SK-N-SH (cell line): ENCODE results near the gene EFHB. TPM values are rescaled to one million over a fixed set of nuclear protein-coding genes. Genes with fewer than 3 reads are reported as not detected.

ENCODE experiments used
- CTCF ChIA-PET: fragments of 300-600, 350-600 bp; formaldehyde crosslinking; extraction: SDS; loops from one replicate; lab custom pipeline; 2021; lab: Yijun Ruan, JAX
- POLR2A ChIA-PET: fragments of 350-600 bp; sonication (Branson Sonifier 250); formaldehyde crosslinking; extraction: SDS; loops from one replicate; lab custom pipeline; 2020; ENCODE audit warnings: antibody characterized with exemption, inconsistent platforms; lab: Yijun Ruan, JAX
- DNase-seq: peaks from one replicate; pipeline ENCODE4 v3.0.0; 2012
- H2AFZ ChIP-seq: fragments of 200-600 bp; sonication (generic); 2 replicates; pipeline ENCODE4 v1.8.1; 2016; ENCODE audit warnings: antibody characterized with exemption, mild to moderate bottlenecking, low read depth
- H3F3A ChIP-seq: fragments of 200-600 bp; sonication (generic); replicated peaks from 2 replicates; pipeline ENCODE3; 2016; ENCODE audit warnings: antibody characterized with exemption, mild to moderate bottlenecking; ENCODE audit not compliant: insufficient read depth
- H3K27ac ChIP-seq, 2 experiments: fragments of 200-500 bp in 1 of 2; fragments of 200-600 bp in 1 of 2; sonication (Bioruptor generic) in 1 of 2; sonication (generic), shearing (Covaris generic) in 1 of 2; 2 replicates each; pipeline versions ENCODE4 v1.5.1 to v1.6.1; 2014 to 2016; ENCODE audit warnings: low read depth in 2 of 2, inconsistent platforms in 1 of 2, low read length in 1 of 2, mild to moderate bottlenecking in 1 of 2, mixed read lengths in 1 of 2
- H3K27me3 ChIP-seq: fragments of 200-600 bp; sonication (generic), shearing (Covaris generic); 2 replicates; pipeline ENCODE4 v1.6.1; 2016; ENCODE audit warnings: mixed run types; ENCODE audit not compliant: insufficient read depth
- H3K36me3 ChIP-seq, 2 experiments: fragments of 200-500 bp in 1 of 2; fragments of 200-600 bp in 1 of 2; sonication (Bioruptor generic) in 1 of 2; sonication (generic) in 1 of 2; replicated peaks in 1 of 2; 2 replicates each; pipeline versions ENCODE3 to v1.5.1; 2014 to 2016; ENCODE audit warnings: low read length in 1 of 2, mild to moderate bottlenecking in 1 of 2; ENCODE audit not compliant: insufficient read depth in 2 of 2, control insufficient read depth in 1 of 2
- H3K4me1 ChIP-seq, 2 experiments: fragments of 200-500 bp in 1 of 2; fragments of 200-600 bp in 1 of 2; sonication (Bioruptor generic) in 1 of 2; sonication (generic), shearing (Covaris generic) in 1 of 2; 2 replicates each; pipeline versions ENCODE4 v1.5.1 to v1.6.1; 2014 to 2016; ENCODE audit warnings: low read depth in 1 of 2, low read length in 1 of 2, mixed run types in 1 of 2; ENCODE audit not compliant: insufficient read depth in 2 of 2, control insufficient read depth in 1 of 2
- H3K4me2 ChIP-seq: fragments of 200-600 bp; sonication (generic), shearing (Covaris generic); 2 replicates; pipeline ENCODE4 v1.6.1; 2017; ENCODE audit warnings: mixed run types
- H3K4me3 ChIP-seq, 2 experiments: fragments of 200-500 bp in 1 of 2; fragments of 200-600 bp in 1 of 2; sonication (Bioruptor generic) in 1 of 2; sonication (generic), shearing (Covaris generic) in 1 of 2; 2 replicates each; pipeline versions ENCODE4 v1.5.1 to v1.8.1; 2014 to 2016; ENCODE audit warnings: low read depth in 2 of 2, inconsistent platforms in 1 of 2, low read length in 1 of 2, mild to moderate bottlenecking in 1 of 2, mixed read lengths in 1 of 2, moderate library complexity in 1 of 2
- H3K79me2 ChIP-seq: fragments of 200-600 bp; sonication (generic); 2 replicates; pipeline ENCODE4 v1.8.1; 2017; ENCODE audit warnings: mild to moderate bottlenecking; ENCODE audit not compliant: insufficient read depth
- H3K9ac ChIP-seq: fragments of 200-600 bp; sonication (generic); 2 replicates; pipeline ENCODE4 v1.6.1; 2017; ENCODE audit warnings: mixed run types
- H3K9me2 ChIP-seq: fragments of 200-600 bp; sonication (generic); 2 replicates; pipeline ENCODE4 v1.6.1; 2017; ENCODE audit warnings: mixed run types
- H3K9me3 ChIP-seq: fragments of 200-600 bp; sonication (generic); 2 replicates; pipeline ENCODE4 v1.6.1; 2017; ENCODE audit warnings: mixed run types, mild to moderate bottlenecking, moderate library complexity
- H4K20me1 ChIP-seq: fragments of 200-600 bp; sonication (generic); 2 replicates; pipeline ENCODE4 v1.6.1; 2017; ENCODE audit warnings: mild to moderate bottlenecking, mixed run types; ENCODE audit not compliant: insufficient read depth
- CHD2 ChIP-seq: fragments of 150-350 bp; IDR thresholded peaks from 2 replicates; pipeline ENCODE4 v1.6.1; 2018; ENCODE audit warnings: low read length; ENCODE audit not compliant: partially characterized antibody
- CTCF ChIP-seq: fragments of 200-600 bp; sonication (generic); IDR thresholded peaks from 2 replicates; pipeline ENCODE4 v1.6.1; 2017; ENCODE audit warnings: antibody characterized with exemption, mild to moderate bottlenecking, moderate library complexity
- EZH2phosphoT487 ChIP-seq: fragments of 200-600 bp; sonication (generic); IDR thresholded peaks from 2 replicates; pipeline ENCODE4 v1.6.1; 2017; ENCODE audit warnings: low read depth, mixed run types, mild to moderate bottlenecking, antibody characterized with exemption, moderate library complexity, borderline replicate concordance
- FOXJ3 ChIP-seq: sonication (generic); formaldehyde crosslinking; IDR thresholded peaks from 2 replicates; pipeline ENCODE4 v1.5.1; 2020; ENCODE audit warnings: mild to moderate bottlenecking, missing genetic modification reagents
- GABPA ChIP-seq: IDR thresholded peaks from 2 replicates; pipeline ENCODE4 v1.4.0; 2012; ENCODE audit warnings: low read depth, mild to moderate bottlenecking
- IRF3 ChIP-seq: fragments of 150-350 bp; IDR thresholded peaks from 2 replicates; pipeline ENCODE4 v1.6.1; 2016; ENCODE audit warnings: mild to moderate bottlenecking, low read depth, low read length
- JUND ChIP-seq: IDR thresholded peaks from 2 replicates; pipeline ENCODE4 v1.4.0; 2012
- MEF2A ChIP-seq: IDR thresholded peaks from 2 replicates; pipeline ENCODE4 v1.4.0; 2012; ENCODE audit warnings: low read depth, borderline replicate concordance
- PBX3 ChIP-seq: IDR thresholded peaks from 2 replicates; pipeline ENCODE4; 2012
- RAD21 ChIP-seq: IDR thresholded peaks from 2 replicates; pipeline ENCODE4 v1.6.1; 2012; ENCODE audit warnings: mild to moderate bottlenecking, low read length
- RCOR1 ChIP-seq: fragments of 150-350 bp; IDR thresholded peaks from 2 replicates; pipeline ENCODE4 v1.6.1; 2017; ENCODE audit warnings: antibody characterized with exemption, low read length
- REST ChIP-seq: IDR thresholded peaks from 2 replicates; pipeline ENCODE4 v1.6.1; 2012; ENCODE audit warnings: mild to moderate bottlenecking, low read depth, low read length, moderate library complexity
- RFX5 ChIP-seq: IDR thresholded peaks from 2 replicates; pipeline ENCODE4 v1.6.1; 2012; ENCODE audit warnings: mild to moderate bottlenecking, improper control_type of control experiment, low read length
- RXRA ChIP-seq: IDR thresholded peaks from 2 replicates; pipeline ENCODE4 v1.4.0; 2012; ENCODE audit warnings: low read depth, mild to moderate bottlenecking, borderline replicate concordance
- SIN3A ChIP-seq: IDR thresholded peaks from 2 replicates; pipeline ENCODE4 v1.6.1; 2012; ENCODE audit warnings: low read depth, mild to moderate bottlenecking, low read length, moderate library complexity, borderline replicate concordance
- SMC3 ChIP-seq: IDR thresholded peaks from 2 replicates; pipeline ENCODE4 v1.6.1; 2012; ENCODE audit warnings: low read depth, low read length, improper control_type of control experiment
- TEAD4 ChIP-seq: IDR thresholded peaks from 2 replicates; pipeline ENCODE4 v1.4.0; 2012; ENCODE audit warnings: mild to moderate bottlenecking, borderline replicate concordance; ENCODE audit not compliant: insufficient read depth
- USF2 ChIP-seq: fragments of 150-350 bp; IDR thresholded peaks from 2 replicates; pipeline ENCODE4 v1.6.1; 2017; ENCODE audit warnings: antibody characterized with exemption, low read length, low read depth, borderline replicate concordance
- WGBS: methylation state at CpG from one replicate; pipeline ENCODE4 v1.1.6; 2017; ENCODE audit warnings: low lambda C conversion rate; 5-methylcytosine and 5-hydroxymethylcytosine counted together
- polyA plus RNA-seq, 3 experiments: library from polyadenylated mRNA; depleted of rRNA; stranded (reverse); fragments of >200 nt; gene quantifications; 2 replicates each; pipeline ENCODE4 v1.2.3, GENCODE V29; 2012

The EFHB gene
- polyA plus RNA-seq, 1 of the 3 experiments (the other 2 are of a cell fraction): 0.58 TPM

- no peak overlapping the region for H3K9ac ChIP-seq
- no peaks in the 10 kb centered on the region for H3K4me1 ChIP-seq
- H3K4me2 ChIP-seq: no peak overlapping the region
- no peaks in the 10 kb centered on the region for H3K27me3 ChIP-seq
- no peak for DNase-seq
- H3K79me2 ChIP-seq: no peaks in the 10 kb centered on the region
- TF ChIP-seq EZH2phosphoT487 (no peak), IRF3 (no peak), PBX3 (no peak), GABPA (no peak), CHD2 (no peak), SIN3A (no peak), TEAD4 (no peak), RAD21 (no peak), MEF2A (no peak), RXRA (no peak)
- no peak overlapping the region for H3K4me3 ChIP-seq
- H3K9me2 ChIP-seq: no peaks in the 10 kb centered on the region
- H3F3A ChIP-seq: no peaks in the 10 kb centered on the region
- H3K27ac ChIP-seq: no peak overlapping the region
- H2AFZ ChIP-seq: no peak overlapping the region
- ChIA-PET POLR2A (no interaction called here), CTCF (no interaction called here)
- no peaks in the 10 kb centered on the region for H3K9me3 ChIP-seq
- no peaks in the 10 kb centered on the region for H3K36me3 ChIP-seq
- H4K20me1 ChIP-seq: no peaks in the 10 kb centered on the region
- 75% methylated on average over 3 of the region's 3 CpGs for WGBS
Measured at GRCh38 chr3:19907523-19907922, 26.5 kb downstream of the EFHB start.

- Histone ChIP-seq H3K4me3 (no peak overlapping the region), H3F3A (no peaks in the 10 kb centered on the region), H3K79me2 (no peaks in the 10 kb centered on the region), H3K9ac (no peak overlapping the region), H4K20me1 (no peaks in the 10 kb centered on the region), H3K4me2 (no peak overlapping the region), H3K9me3 (no peaks in the 10 kb centered on the region), H3K36me3 (no peaks in the 10 kb centered on the region), H2AFZ (no peak overlapping the region), H3K27me3 (no peaks in the 10 kb centered on the region), H3K9me2 (no peaks in the 10 kb centered on the region), H3K27ac (no peak overlapping the region), H3K4me1 (peaks cover 0 to 7% of the 10 kb centered on the region in 2 experiments; a peak in 1 of 4 replicates)
- POLR2A ChIA-PET: no interaction called here
- no peak for DNase-seq
- TF ChIP-seq PBX3: no peak
- TF ChIP-seq FOXJ3 (CRISPR knock-in tag): no peak
- TF ChIP-seq SMC3: no peak
- no peak for TF ChIP-seq JUND
- no peak for TF ChIP-seq CTCF
- no peak for TF ChIP-seq RFX5
- TF ChIP-seq USF2: no peak
- no peak for TF ChIP-seq RAD21
- TF ChIP-seq MEF2A: no peak
- no peak for TF ChIP-seq RCOR1
- TF ChIP-seq SIN3A: no peak
- no peak for TF ChIP-seq REST
- CTCF ChIA-PET: no interaction called here
- WGBS: 73% methylated on average over 2 of the region's 2 CpGs
Measured at GRCh38 chr3:19903649-19904048, 30.4 kb downstream of the EFHB start.
